NB4 (cell line): Measurements from ENCODE around the gene REEP3.

Experiments used
- CTCF ChIP-seq: IDR thresholded peaks from one replicate; pipeline ENCODE4 v1.5.1; 2012; ENCODE audit warnings: low read depth, low read length
- POLR2A ChIP-seq: IDR thresholded peaks from 2 replicates; pipeline ENCODE4 v1.6.1; 2011; ENCODE audit warnings: mild to moderate bottlenecking; ENCODE audit not compliant: insufficient read length; ENCODE audit errors: extremely low read depth

- TF ChIP-seq CTCF (no peak), POLR2A (no peak)
Measured at GRCh38 chr10:63611078-63611477, 89.9 kb downstream of the REEP3 start.
